HG02588 (cell line): ENCODE results near the gene FNBP1L.
"Not testable (repeated sequence)": the region's sequence is repeated elsewhere in the genome, so short reads cannot be mapped to it uniquely, and the experiment has no call there.

Experiments used
- ATAC-seq: cut with Tn5 transposase; IDR thresholded peaks from one replicate; pipeline ENCODE4 v1.9.1; 2021; ENCODE audit warnings: mild to moderate bottlenecking, moderate library complexity; ENCODE audit not compliant: unreplicated experiment

Gene FNBP1L

GRCh38 chr1:93442741-93443140 is 5.2 kb upstream of the FNBP1L start:
- no peak for ATAC-seq

GRCh38 chr1:93443454-93443853 is 4.5 kb upstream of the FNBP1L start:
- ATAC-seq = no peak

GRCh38 chr1:93446837-93447451 is 974 bp upstream of the FNBP1L start:
- ATAC-seq = no peak

- ATAC-seq = no peak
These were observed 519 bp downstream of the FNBP1L start for GRCh38 chr1:93448292-93448982.

- no peak for ATAC-seq
These were observed 1.3 kb downstream of the FNBP1L start for GRCh38 chr1:93448983-93449804.

GRCh38 chr1:93450321-93450720 is 2.4 kb downstream of the FNBP1L start:
- ATAC-seq = no peak

GRCh38 chr1:93453911-93454310 is 6.0 kb downstream of the FNBP1L start:
- ATAC-seq = no peak

GRCh38 chr1:93459126-93459525 is 11.2 kb downstream of the FNBP1L start:
- ATAC-seq = no peak

- no peak for ATAC-seq
These were observed 13.3 kb downstream of the FNBP1L start for GRCh38 chr1:93461236-93461635.

- no peak for ATAC-seq
These were observed 16.0 kb downstream of the FNBP1L start for GRCh38 chr1:93463960-93464359.

GRCh38 chr1:93465371-93466082 is 17.6 kb downstream of the FNBP1L start:
- ATAC-seq = not testable (repeated sequence)

GRCh38 chr1:93467606-93468005 is 19.7 kb downstream of the FNBP1L start:
- ATAC-seq = no peak

- ATAC-seq = no peak
These were observed 20.7 kb downstream of the FNBP1L start for GRCh38 chr1:93468662-93469061.

GRCh38 chr1:93469223-93469622 is 21.3 kb downstream of the FNBP1L start:
- not testable (repeated sequence) for ATAC-seq

GRCh38 chr1:93471284-93471683 is 23.4 kb downstream of the FNBP1L start:
- ATAC-seq = no peak

- no peak for ATAC-seq
These were observed 24.0 kb downstream of the FNBP1L start for GRCh38 chr1:93471911-93472310.

GRCh38 chr1:93474321-93474720 is 26.4 kb downstream of the FNBP1L start:
- ATAC-seq = no peak

GRCh38 chr1:93475681-93476080 is 27.8 kb downstream of the FNBP1L start:
- ATAC-seq = no peak

GRCh38 chr1:93479133-93479745 is 31.3 kb downstream of the FNBP1L start:
- ATAC-seq = not testable (repeated sequence)

- ATAC-seq = not testable (repeated sequence)
These were observed 34.0 kb downstream of the FNBP1L start for GRCh38 chr1:93481899-93482298.

GRCh38 chr1:93483200-93483599 is 35.3 kb downstream of the FNBP1L start:
- ATAC-seq = no peak
